GM19324 (cell line): ENCODE results near the gene TNFRSF8.

ENCODE experiments used
- ATAC-seq: cut with Tn5 transposase; IDR thresholded peaks from one replicate; pipeline ENCODE4 v1.9.1; 2021; ENCODE audit warnings: mild to moderate bottlenecking, moderate library complexity; ENCODE audit not compliant: unreplicated experiment, low FRiP score

Gene TNFRSF8

DNA sequence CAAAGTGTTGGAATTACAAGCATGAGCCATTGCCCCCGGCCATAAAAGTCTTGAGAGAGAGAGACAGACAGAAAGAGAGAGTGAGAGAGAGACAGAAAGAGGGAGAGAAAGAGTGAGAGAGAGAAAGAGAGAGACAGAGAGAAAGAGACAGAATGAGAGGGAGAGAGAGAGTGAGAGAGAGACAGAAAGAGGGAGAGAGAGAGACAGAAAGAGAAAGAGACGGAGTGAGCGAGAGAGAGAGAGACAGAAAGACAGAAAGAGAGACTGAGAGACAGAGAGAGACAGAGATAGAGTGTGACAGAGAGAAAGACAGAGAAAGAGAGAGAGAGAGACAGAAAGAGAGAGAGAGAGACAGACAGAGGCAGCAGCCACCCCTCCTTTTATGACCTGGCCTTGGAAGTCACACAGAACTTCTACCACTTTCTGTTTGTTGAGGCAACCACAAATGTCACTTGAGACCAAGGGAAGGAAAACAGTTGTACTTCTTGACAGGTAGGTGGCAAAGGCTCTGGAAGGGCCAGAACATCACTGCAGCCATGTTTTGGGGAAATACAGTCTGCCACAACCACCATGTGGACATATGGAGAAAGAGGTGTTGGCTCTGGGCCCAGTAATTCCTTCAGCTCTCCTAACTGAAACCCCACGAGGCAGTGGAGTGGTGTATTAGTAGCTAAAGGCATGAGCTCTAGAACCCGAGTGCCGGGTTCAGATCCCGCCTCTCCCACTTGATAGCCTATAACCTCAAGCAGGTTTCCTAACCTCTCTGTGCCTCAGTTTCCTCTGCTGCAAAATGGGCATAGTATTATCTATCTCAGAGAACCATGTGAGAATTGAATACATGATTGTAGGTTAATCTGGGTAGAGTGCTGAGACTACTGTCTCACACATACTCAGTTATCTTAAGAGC lies 50.6 kb downstream of the TNFRSF8 start:
- no peak for ATAC-seq

DNA sequence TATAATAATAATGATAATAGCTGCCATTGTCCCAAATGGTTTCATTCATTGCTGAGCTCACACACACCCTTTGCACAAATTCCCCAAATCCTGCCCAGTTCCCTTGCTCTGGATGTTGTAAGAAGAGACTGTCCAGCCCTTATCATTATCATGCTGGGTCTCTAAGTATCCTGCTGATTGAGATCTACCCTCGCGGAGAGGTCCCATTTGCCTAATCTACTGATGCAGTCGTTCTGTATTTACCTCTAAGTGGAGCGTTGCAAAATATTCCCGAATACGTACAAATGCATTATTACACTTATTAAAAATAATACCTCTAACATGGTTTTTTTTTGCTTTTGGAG lies 51.2 kb downstream of the TNFRSF8 start:
- ATAC-seq, result no peak

GRCh38 chr1:12114916-12115315 lies 51.8 kb downstream of the TNFRSF8 start:
- ATAC-seq, result no peak

GRCh38 chr1:12121212-12122003 lies 58.3 kb downstream of the TNFRSF8 start:
- no peak for ATAC-seq

- no peak for ATAC-seq
Observed at GRCh38 chr1:12123172-12123571, 60.1 kb downstream of the TNFRSF8 start.

DNA sequence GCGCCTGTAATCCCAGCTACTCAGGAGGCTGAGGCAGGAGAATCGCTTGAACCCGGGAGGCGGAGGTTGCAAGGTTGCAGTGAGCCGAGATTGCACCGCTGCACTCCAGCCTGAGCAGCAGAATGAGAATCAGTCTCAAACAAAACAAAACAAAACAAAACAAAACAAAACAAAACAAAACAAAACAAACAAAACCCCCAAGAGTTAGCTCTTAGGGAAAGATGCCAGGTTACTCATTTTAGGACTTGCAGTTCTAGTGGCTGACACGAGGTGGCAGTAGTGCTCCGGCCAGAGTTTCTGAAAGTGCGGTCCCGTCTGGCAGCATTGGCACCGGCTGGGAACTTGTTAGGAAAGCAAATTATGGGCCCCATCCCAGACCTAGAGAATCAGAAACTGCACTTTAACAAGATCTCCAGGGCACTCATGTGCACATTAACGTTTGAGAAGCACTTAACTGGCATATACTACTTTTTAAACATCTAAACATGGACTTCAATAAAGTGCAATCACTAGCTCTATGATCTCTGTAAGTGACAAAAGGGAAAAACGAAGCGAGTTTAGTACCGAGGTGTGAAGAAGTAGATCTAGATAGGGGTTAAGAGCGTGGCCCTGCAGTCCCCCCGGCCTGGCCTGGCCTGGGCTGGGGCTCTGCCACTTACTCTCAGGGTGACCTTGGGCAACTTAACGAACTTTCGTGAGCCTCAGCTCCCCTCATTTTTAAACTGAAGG lies 61.8 kb downstream of the TNFRSF8 start:
- no peak for ATAC-seq

- no peak for ATAC-seq
Observed at GRCh38 chr1:12125422-12126355, 62.6 kb downstream of the TNFRSF8 start.

GRCh38 chr1:12126781-12127180 lies 63.7 kb downstream of the TNFRSF8 start:
- no peak for ATAC-seq

GRCh38 chr1:12127206-12127810 lies 64.2 kb downstream of the TNFRSF8 start:
- ATAC-seq, result no peak

DNA sequence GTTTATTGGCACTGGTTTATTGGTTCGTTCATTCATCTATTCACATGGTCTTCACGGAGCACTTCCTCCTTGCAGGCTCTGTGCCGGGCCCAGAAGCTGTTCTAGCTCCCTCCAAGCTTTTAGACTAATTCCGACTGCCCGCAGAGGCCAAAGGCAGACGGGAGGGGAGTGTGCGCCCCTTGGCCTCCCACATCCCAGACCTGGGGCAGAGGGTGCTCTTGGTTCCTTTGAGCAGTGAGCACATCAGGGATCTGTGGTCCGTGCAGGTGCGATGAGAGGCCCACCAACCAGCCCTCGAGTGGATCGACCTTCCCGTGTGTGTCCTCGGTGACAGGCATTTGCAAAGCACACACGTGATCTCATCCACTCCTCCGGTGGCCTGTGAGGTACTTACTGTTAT lies 65.0 kb downstream of the TNFRSF8 start:
- no peak for ATAC-seq

DNA sequence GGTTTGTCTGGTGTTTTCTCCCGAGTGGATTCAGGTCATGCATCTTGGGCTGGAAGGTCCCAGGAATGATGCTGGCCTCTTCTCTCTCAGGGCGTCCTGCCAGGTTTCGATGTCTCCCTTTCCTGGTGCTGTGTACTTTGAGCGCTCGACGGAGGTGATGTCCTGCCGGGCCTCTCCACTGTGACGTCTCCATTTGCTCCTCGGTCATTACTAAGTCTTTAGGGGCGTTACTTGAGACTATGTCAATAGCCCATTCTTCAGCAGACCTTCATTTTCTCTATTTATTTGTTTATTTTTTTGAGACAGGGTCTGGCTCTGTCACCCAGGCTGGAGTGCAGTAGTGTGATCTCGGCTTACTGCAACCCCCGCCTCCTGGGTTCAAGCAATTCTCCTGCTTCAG lies 66.5 kb downstream of the TNFRSF8 start:
- no peak for ATAC-seq

- ATAC-seq, result no peak
Observed at GRCh38 chr1:12130466-12131130, 67.5 kb downstream of the TNFRSF8 start.

DNA sequence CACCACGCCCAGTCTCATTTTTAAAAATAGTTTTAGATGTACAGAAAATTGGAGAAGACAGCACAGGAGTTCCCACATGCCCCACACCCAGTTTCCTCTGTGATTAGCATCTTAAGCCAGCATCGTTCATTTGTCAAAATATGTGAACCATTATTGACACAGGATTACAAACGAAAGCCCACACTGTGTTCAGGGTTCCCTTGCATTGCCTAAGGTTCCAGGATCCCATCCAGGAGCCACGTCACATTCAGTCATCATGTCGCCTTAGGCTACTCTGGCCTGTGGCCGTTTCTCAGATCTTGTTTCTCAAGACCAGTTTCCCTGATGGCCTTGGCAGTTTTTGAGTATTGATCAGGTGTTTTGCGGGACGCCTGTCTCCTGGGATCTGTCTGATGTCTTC lies 69.0 kb downstream of the TNFRSF8 start:
- ATAC-seq, result no peak

DNA sequence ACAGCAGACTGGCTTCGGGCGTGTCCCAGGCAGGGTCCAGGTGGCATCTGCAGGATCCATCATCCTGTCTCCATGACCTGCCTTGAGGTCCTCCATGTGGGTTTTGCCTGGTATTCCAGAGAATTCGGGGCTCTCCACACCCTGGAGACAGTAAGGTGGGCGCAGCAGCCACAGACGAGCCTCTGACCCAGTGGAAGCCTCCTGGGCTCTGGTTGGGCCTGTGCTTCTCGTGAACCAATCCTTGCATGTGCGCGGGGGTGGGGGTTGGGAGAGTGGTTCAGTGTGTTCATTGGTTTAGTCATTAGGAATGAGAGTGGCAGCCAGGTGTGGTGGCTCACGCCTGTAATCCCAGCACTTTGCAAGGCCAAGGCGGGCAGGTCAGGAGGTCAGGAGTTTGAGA lies 71.6 kb downstream of the TNFRSF8 start:
- no peak for ATAC-seq

DNA sequence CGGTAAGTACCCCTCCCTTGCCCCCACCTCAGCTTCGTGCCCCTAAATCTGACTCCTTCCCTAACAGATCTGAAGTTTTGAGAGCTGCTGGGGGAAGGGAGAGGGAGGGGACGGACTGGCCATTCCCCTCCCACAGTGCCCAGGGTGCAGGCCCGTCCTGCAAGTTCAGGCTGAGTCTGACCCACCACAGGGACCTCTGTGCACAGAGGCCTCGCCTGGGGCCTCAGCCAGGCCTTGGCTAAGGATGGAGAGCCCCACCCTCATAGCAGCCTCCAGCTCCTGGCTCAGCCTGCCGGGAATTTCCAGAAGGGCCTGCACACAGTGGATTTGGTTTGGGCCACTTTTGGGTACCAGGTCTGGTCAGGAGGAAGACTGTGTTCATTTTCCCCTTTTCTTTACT lies 72.5 kb downstream of the TNFRSF8 start:
- ATAC-seq, result no peak

DNA sequence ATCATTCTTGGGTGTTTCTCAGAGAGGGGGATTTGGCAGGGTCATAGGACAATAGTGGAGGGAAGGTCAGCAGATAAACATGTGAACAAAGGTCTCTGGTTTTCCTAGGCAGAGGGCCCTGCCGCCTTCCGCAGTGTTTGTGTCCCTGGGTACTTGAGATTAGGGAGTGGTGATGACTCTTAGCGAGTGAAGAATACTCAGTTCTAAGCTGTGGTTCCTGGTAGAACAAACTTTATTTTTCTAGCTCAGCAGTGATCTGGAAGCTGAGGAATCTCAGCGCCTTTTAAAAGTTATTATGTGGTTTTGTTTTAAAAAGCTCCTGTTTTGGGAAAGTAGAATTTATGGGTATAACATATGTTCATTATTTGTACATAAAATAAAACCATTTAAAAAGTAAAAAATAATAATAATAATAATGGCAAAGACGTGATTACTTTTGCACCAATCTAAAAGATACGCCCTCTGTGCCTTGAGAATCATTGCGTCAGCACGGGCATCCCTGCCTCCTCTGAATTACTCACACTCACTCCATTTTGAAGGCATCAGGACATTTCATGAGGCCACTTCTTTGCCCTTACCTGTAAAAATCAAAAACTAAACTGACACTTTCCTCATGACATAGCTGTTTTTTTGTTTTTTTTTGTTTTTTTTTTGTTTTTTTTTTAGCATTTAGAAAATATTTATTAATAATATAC lies 74.0 kb downstream of the TNFRSF8 start:
- ATAC-seq, result no peak

GRCh38 chr1:12138196-12139168 lies 75.4 kb downstream of the TNFRSF8 start:
- ATAC-seq, result no peak
